SK-N-DZ (cell line): ENCODE results near the gene SFSWAP.

Experiments used
- DNase-seq: peaks from one replicate; pipeline ENCODE4 v3.0.0-alpha.2; 2015; ENCODE audit warnings: low spot score
- small RNA-seq, 2 experiments: library from RNA; depleted of rRNA; stranded (forward); fragments of <200 nt; gene quantifications; one replicate each; pipeline ENCODE3, GENCODE V24; 2014

SFSWAP gene

GRCh38 chr12:131833288-131833895 lies 122.5 kb downstream of the SFSWAP start:
- DNase-seq: no peak

- peak; percentile 79 for DNase-seq
Observed at GRCh38 chr12:131833896-131834641, 123.2 kb downstream of the SFSWAP start.

- no peak for DNase-seq
Observed at GRCh38 chr12:131834798-131835615, 124.1 kb downstream of the SFSWAP start.

GRCh38 chr12:131835616-131836171 lies 124.8 kb downstream of the SFSWAP start:
- DNase-seq: no peak

GRCh38 chr12:131836193-131836592 lies 125.3 kb downstream of the SFSWAP start:
- no peak for DNase-seq

- no peak for DNase-seq
Observed at GRCh38 chr12:131836714-131837397, 126.0 kb downstream of the SFSWAP start.

- DNase-seq: no peak
Observed at GRCh38 chr12:131840643-131841416, 129.9 kb downstream of the SFSWAP start.

- no peak for DNase-seq
Observed at GRCh38 chr12:131841547-131841946, 130.7 kb downstream of the SFSWAP start.

- no peak for DNase-seq
Observed at GRCh38 chr12:131842169-131842568, 131.3 kb downstream of the SFSWAP start.

- no peak for DNase-seq
Observed at GRCh38 chr12:131843527-131843926, 132.6 kb downstream of the SFSWAP start.

- DNase-seq: no peak
Observed at GRCh38 chr12:131844140-131844539, 133.2 kb downstream of the SFSWAP start.

GRCh38 chr12:131844656-131845055 lies 133.8 kb downstream of the SFSWAP start:
- DNase-seq: no peak

- DNase-seq: no peak
Observed at GRCh38 chr12:131845121-131845520, 134.2 kb downstream of the SFSWAP start.

GRCh38 chr12:131847456-131847855 lies 136.6 kb downstream of the SFSWAP start:
- DNase-seq: no peak

- DNase-seq: no peak
Observed at GRCh38 chr12:131848753-131849152, 137.9 kb downstream of the SFSWAP start.

Small RNAs within 50 kb of the gene (small RNA-seq; reads per million reads assigned to genes)
- gene RNA5SP377 (0 reads per million in 2 experiments), gene RNA5SP378 (0 to 0.09 reads per million in 2 experiments), gene RNU6-1017P (0 reads per million in 2 experiments)
